Suprapubic skin (tissue), 4 donors: Measurements from ENCODE around the gene INHBE. TPM values are rescaled to one million over a fixed set of nuclear protein-coding genes. Genes with fewer than 3 reads are reported as not detected.

Source experiments
- DNase-seq, 2 donors: peaks; one replicate each; pipeline ENCODE4 v3.0.0-alpha.2; 2019; ENCODE audit warnings: low spot score in 2 of 2
- H3K27ac ChIP-seq: fragments of 200-600 bp; sonication (generic); one replicate; pipeline ENCODE4 v1.5.1; 2019
- H3K27me3 ChIP-seq: fragments of 200-600 bp; sonication (generic); one replicate; pipeline ENCODE4 v1.5.1; 2019
- H3K36me3 ChIP-seq: fragments of 200-600 bp; sonication (generic); one replicate; pipeline ENCODE4 v1.5.1; 2019
- H3K4me1 ChIP-seq: fragments of 200-600 bp; sonication (generic); one replicate; pipeline ENCODE4 v1.5.1; 2019
- H3K4me3 ChIP-seq: fragments of 200-600 bp; sonication (generic); one replicate; pipeline ENCODE4 v1.5.1; 2019; ENCODE audit warnings: mild to moderate bottlenecking
- H3K9me3 ChIP-seq: fragments of 200-600 bp; sonication (generic); one replicate; pipeline ENCODE4 v1.5.1; 2019
- CTCF ChIP-seq, 2 donors: fragments of 200-600 bp in 1 of 2; fragments of 450-650 bp in 1 of 2; sonication (generic) in 1 of 2; IDR thresholded peaks; one replicate each; pipeline ENCODE4 v1.5.1; 2016 to 2019; ENCODE audit warnings: antibody characterized with exemption in 2 of 2, mild to moderate bottlenecking in 1 of 2, moderate library complexity in 1 of 2
- EP300 ChIP-seq: sonication (generic); formaldehyde crosslinking; IDR thresholded peaks from one replicate; pipeline ENCODE4 v1.6.1; 2017; ENCODE audit warnings: antibody characterized with exemption
- POLR2A ChIP-seq, 2 donors: fragments of 450-650 bp; IDR thresholded peaks; one replicate each; pipeline ENCODE4 v1.6.1; 2017; ENCODE audit warnings: antibody characterized with exemption in 2 of 2, mild to moderate bottlenecking in 2 of 2, moderate library complexity in 2 of 2
- POLR2AphosphoS5 ChIP-seq, 3 donors: sonication (generic); formaldehyde crosslinking; IDR thresholded peaks; one replicate each; pipeline ENCODE4 v1.6.1; 2017; ENCODE audit warnings: antibody characterized with exemption in 3 of 3
- WGBS: methylation state at CpG from one replicate; pipeline ENCODE4 v1.1.5; 2018; 5-methylcytosine and 5-hydroxymethylcytosine counted together
- total RNA-seq, 4 donors: library from RNA; depleted of rRNA; stranded (reverse); fragments of >200 nt; gene quantifications; one replicate each; pipeline ENCODE4 v1.1.0, GENCODE V29; 2016

INHBE gene
- total RNA-seq, 4 donors from 2014 or later: 0.56 TPM; not detected in 3

GRCh38 chr12:57462251-57462911 lies 7.3 kb downstream of the INHBE start:
- peak; percentile 91 to 93 for DNase-seq
- Histone ChIP-seq H3K4me3 (peak overlapping the region; percentile 75), H3K9me3 (no peaks in the 10 kb centered on the region), H3K36me3 (no peaks in the 10 kb centered on the region), H3K27ac (peak overlapping the region; percentile 70), H3K4me1 (peaks cover 45% of the 10 kb centered on the region), H3K27me3 (peaks cover 4% of the 10 kb centered on the region)
- WGBS: under 1% methylated on average over 27 of the region's 28 CpGs
- TF ChIP-seq POLR2AphosphoS5 (IDR thresholded peaks at IDR 0.05): no peak
- peak; percentile 90 to 94 for TF ChIP-seq CTCF (IDR thresholded peaks at IDR 0.05)
- TF ChIP-seq POLR2A (IDR thresholded peaks at IDR 0.05): no peak
- no peak for TF ChIP-seq EP300

GRCh38 chr12:57462912-57463253 lies 7.8 kb downstream of the INHBE start:
- 31% methylated on average over 5 of the region's 5 CpGs for WGBS
- peaks cover 4% of the 10 kb centered on the region for H3K27me3 ChIP-seq
- no peaks in the 10 kb centered on the region for H3K9me3 ChIP-seq
- H3K4me1 ChIP-seq: peaks cover 45% of the 10 kb centered on the region
- H3K27ac ChIP-seq: no peak overlapping the region
- peak overlapping the region; percentile 75 for H3K4me3 ChIP-seq
- TF ChIP-seq EP300: no peak
- no peak for TF ChIP-seq POLR2AphosphoS5 (IDR thresholded peaks at IDR 0.05)
- TF ChIP-seq POLR2A (IDR thresholded peaks at IDR 0.05): no peak
- TF ChIP-seq CTCF (IDR thresholded peaks at IDR 0.05): no peak
- DNase-seq: no peak
- no peaks in the 10 kb centered on the region for H3K36me3 ChIP-seq

GRCh38 chr12:57464569-57464968 lies 9.5 kb downstream of the INHBE start:
- DNase-seq: no peak
- Histone ChIP-seq H3K27ac (no peak overlapping the region), H3K4me3 (no peak overlapping the region), H3K9me3 (no peaks in the 10 kb centered on the region), H3K27me3 (peaks cover 4% of the 10 kb centered on the region), H3K36me3 (no peaks in the 10 kb centered on the region), H3K4me1 (peaks cover 34% of the 10 kb centered on the region)
- WGBS: 91% methylated on average over 12 of the region's 12 CpGs
- no peak for TF ChIP-seq EP300
- TF ChIP-seq CTCF (IDR thresholded peaks at IDR 0.05): no peak
- TF ChIP-seq POLR2AphosphoS5 (IDR thresholded peaks at IDR 0.05): no peak
- no peak for TF ChIP-seq POLR2A (IDR thresholded peaks at IDR 0.05)

- H3K4me3 ChIP-seq: no peak overlapping the region
- no peaks in the 10 kb centered on the region for H3K36me3 ChIP-seq
- peaks cover 4% of the 10 kb centered on the region for H3K27me3 ChIP-seq
- H3K4me1 ChIP-seq: peaks cover 28% of the 10 kb centered on the region
- H3K27ac ChIP-seq: no peak overlapping the region
- TF ChIP-seq POLR2A (IDR thresholded peaks at IDR 0.05) (no peak), POLR2AphosphoS5 (IDR thresholded peaks at IDR 0.05) (no peak), EP300 (no peak), CTCF (IDR thresholded peaks at IDR 0.05) (no peak)
- no peak for DNase-seq
- H3K9me3 ChIP-seq: no peaks in the 10 kb centered on the region
- 90% methylated on average over 6 of the region's 6 CpGs for WGBS
These were observed 10.1 kb downstream of the INHBE start for GRCh38 chr12:57465030-57465746.

- H3K27ac ChIP-seq: no peak overlapping the region
- TF ChIP-seq CTCF (IDR thresholded peaks at IDR 0.05) (no peak), EP300 (no peak), POLR2A (IDR thresholded peaks at IDR 0.05) (no peak), POLR2AphosphoS5 (IDR thresholded peaks at IDR 0.05) (no peak)
These were observed 10.8 kb downstream of the INHBE start for GRCh38 chr12:57465747-57466505.

More at GRCh38 chr12:57465747-57466505, 10.8 kb downstream of the INHBE start:
- WGBS: 80% methylated on average over 12 of the region's 14 CpGs
- Histone ChIP-seq H3K36me3 (peaks cover under 1% of the 10 kb centered on the region), H3K4me1 (peaks cover 20% of the 10 kb centered on the region), H3K27me3 (peaks cover 4% of the 10 kb centered on the region), H3K9me3 (no peaks in the 10 kb centered on the region), H3K4me3 (no peak overlapping the region)
- DNase-seq: no peak
